ENCODE measurements around the gene FBXO44.

FBXO44 gene

DNA sequence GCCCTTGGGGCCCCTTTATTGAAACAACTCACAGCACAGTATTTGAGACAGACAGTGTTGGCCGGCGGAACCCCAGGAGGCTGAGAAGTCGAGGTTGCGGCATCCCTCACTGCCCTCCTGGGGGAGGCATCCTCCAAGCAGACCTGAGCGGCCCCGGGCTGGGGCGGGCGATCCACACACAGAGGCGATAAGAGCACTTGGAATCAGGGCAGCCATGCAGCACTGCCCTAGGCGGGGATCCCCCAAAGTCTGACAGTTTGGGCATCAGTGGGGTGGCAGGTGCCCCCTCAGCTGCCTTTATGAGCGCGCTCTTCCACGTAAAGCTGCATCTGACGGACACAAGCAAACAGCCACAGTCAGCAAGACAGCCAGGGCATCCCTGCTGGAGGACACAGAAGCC lies 19.8 kb downstream of the FBXO44 start:
- no peak overlapping the region for H3K27ac ChIP-seq (replicated peaks)
- TF ChIP-seq SPI1 (IDR thresholded peaks at IDR 0.05; ENCODE audit: borderline replicate concordance, low read depth) (no peak), GABPA (IDR thresholded peaks at IDR 0.05; ENCODE audit: low read depth) (no peak), POLR2AphosphoS5 (IDR thresholded peaks at IDR 0.05; ENCODE audit: low read depth) (no peak)
- TF ChIP-seq, protein P1, sequence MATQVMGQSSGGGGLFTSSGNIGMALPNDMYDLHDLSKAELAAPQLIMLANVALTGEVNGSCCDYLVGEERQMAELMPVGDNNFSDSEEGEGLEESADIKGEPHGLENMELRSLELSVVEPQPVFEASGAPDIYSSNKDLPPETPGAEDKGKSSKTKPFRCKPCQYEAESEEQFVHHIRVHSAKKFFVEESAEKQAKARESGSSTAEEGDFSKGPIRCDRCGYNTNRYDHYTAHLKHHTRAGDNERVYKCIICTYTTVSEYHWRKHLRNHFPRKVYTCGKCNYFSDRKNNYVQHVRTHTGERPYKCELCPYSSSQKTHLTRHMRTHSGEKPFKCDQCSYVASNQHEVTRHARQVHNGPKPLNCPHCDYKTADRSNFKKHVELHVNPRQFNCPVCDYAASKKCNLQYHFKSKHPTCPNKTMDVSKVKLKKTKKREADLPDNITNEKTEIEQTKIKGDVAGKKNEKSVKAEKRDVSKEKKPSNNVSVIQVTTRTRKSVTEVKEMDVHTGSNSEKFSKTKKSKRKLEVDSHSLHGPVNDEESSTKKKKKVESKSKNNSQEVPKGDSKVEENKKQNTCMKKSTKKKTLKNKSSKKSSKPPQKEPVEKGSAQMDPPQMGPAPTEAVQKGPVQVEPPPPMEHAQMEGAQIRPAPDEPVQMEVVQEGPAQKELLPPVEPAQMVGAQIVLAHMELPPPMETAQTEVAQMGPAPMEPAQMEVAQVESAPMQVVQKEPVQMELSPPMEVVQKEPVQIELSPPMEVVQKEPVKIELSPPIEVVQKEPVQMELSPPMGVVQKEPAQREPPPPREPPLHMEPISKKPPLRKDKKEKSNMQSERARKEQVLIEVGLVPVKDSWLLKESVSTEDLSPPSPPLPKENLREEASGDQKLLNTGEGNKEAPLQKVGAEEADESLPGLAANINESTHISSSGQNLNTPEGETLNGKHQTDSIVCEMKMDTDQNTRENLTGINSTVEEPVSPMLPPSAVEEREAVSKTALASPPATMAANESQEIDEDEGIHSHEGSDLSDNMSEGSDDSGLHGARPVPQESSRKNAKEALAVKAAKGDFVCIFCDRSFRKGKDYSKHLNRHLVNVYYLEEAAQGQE (IDR thresholded peaks at IDR 0.05; ENCODE audit: insufficient replicate concordance, low read depth) = no peak
- TF ChIP-seq, protein P2, sequence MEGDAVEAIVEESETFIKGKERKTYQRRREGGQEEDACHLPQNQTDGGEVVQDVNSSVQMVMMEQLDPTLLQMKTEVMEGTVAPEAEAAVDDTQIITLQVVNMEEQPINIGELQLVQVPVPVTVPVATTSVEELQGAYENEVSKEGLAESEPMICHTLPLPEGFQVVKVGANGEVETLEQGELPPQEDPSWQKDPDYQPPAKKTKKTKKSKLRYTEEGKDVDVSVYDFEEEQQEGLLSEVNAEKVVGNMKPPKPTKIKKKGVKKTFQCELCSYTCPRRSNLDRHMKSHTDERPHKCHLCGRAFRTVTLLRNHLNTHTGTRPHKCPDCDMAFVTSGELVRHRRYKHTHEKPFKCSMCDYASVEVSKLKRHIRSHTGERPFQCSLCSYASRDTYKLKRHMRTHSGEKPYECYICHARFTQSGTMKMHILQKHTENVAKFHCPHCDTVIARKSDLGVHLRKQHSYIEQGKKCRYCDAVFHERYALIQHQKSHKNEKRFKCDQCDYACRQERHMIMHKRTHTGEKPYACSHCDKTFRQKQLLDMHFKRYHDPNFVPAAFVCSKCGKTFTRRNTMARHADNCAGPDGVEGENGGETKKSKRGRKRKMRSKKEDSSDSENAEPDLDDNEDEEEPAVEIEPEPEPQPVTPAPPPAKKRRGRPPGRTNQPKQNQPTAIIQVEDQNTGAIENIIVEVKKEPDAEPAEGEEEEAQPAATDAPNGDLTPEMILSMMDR (IDR thresholded peaks at IDR 0.05; ENCODE audit: insufficient read depth, low read length) = no peak

DNA sequence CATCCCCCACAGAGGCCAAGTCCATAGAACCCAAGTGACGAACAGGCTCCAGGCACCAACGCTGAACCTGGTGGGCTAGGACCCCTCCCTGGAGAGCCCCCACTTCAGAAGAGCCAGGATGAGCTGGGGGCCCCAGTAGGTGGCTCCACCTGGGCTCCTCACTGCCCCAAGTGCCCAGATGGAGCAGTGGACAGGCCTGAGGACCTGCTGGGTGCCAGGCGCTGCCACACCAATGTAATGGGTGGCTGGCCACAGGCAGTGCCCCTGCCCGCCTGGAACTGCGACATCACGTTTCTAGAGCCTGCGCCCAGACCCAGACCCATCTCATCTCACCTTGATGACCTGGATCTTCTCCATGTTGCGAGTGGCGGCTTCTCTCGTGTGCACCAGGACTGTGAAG lies 20.6 kb downstream of the FBXO44 start:
- TF ChIP-seq SPI1 (IDR thresholded peaks at IDR 0.05; ENCODE audit: borderline replicate concordance, low read depth) (no peak), POLR2AphosphoS5 (IDR thresholded peaks at IDR 0.05; ENCODE audit: low read depth) (no peak), GABPA (IDR thresholded peaks at IDR 0.05; ENCODE audit: low read depth) (no peak)
- TF ChIP-seq, protein P2 (IDR thresholded peaks at IDR 0.05; ENCODE audit: insufficient read depth, low read length) = no peak
- TF ChIP-seq, protein P1 (IDR thresholded peaks at IDR 0.05; ENCODE audit: insufficient replicate concordance, low read depth) = no peak
- no peaks in the 10 kb centered on the region for H3K27me3 ChIP-seq (ENCODE audit: insufficient read depth, poor library complexity, severe bottlenecking)
- H3K4me3 ChIP-seq (replicated peaks; ENCODE audit: insufficient read depth, low read length) = no peak overlapping the region
- no peak overlapping the region for H3K27ac ChIP-seq (replicated peaks)
- no peak for DNase-seq (ENCODE audit: low read depth in 1 of 2, low spot score in 1 of 2)

More for the DNA sequence above, 19.8 kb downstream of the FBXO44 start:
- Histone ChIP-seq H3K4me3 (replicated peaks; ENCODE audit: insufficient read depth, low read length) (no peak overlapping the region), H3K27me3 (ENCODE audit: insufficient read depth, poor library complexity, severe bottlenecking) (no peaks in the 10 kb centered on the region)
- no peak for DNase-seq (ENCODE audit: low read depth in 1 of 2, low spot score in 1 of 2)

DNA sequence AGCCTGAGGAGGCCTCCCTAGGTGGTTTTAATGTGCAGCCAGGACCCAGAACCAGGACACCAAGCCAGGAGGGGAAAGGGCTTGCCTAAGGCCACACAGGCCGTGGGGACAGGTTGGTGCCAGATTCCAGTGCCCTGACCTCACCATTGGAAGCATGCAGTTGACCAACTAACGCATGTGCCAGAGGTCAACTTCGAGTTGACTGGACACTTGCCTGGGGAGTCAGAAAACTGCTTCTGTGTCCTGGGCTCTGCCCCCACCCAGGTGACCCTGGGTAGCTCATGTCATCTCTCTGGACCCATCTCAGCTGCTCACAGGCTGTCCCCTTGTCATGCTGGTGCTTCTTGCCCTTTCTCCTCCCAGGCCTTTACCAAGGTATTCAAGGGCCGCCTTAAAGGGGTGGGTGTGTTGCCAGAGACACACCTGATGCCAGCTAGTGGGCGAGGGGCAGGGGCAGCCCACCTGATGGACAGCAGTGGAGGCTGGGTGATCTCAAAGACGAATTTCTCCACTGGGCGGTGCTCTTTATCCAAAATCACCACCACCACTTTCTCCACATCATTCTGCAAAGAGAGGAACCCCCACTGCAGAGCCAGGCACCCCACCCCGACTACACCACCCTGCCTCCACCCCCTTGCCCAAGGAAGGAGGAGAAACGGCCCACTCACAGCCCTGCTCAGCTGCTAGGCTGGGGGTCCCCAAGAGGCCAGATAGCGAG lies 21.9 kb downstream of the FBXO44 start:
- DNase-seq (ENCODE audit: low read depth in 1 of 2, low spot score in 1 of 2) = no peak
- Histone ChIP-seq H3K27me3 (ENCODE audit: insufficient read depth, poor library complexity, severe bottlenecking) (no peaks in the 10 kb centered on the region), H3K27ac (replicated peaks) (no peak overlapping the region), H3K4me3 (replicated peaks; ENCODE audit: insufficient read depth, low read length) (no peak overlapping the region)
- TF ChIP-seq, protein P2 (IDR thresholded peaks at IDR 0.05; ENCODE audit: insufficient read depth, low read length) = no peak
- TF ChIP-seq SPI1 (IDR thresholded peaks at IDR 0.05; ENCODE audit: borderline replicate concordance, low read depth) (no peak), POLR2AphosphoS5 (IDR thresholded peaks at IDR 0.05; ENCODE audit: low read depth) (no peak), GABPA (IDR thresholded peaks at IDR 0.05; ENCODE audit: low read depth) (no peak)
- TF ChIP-seq, protein P1 (IDR thresholded peaks at IDR 0.05; ENCODE audit: insufficient replicate concordance, low read depth) = no peak

All from HL-60 (cell line).